SU-DHL-6 (cell line): Measurements from ENCODE around the gene ENDOV.

Source experiments
- CTCF ChIP-seq: fragments of 200-600 bp; sonication (generic); IDR thresholded peaks from one replicate; pipeline ENCODE4 v1.5.1; 2017; ENCODE audit warnings: antibody characterized with exemption, mild to moderate bottlenecking, low read length, moderate library complexity; ENCODE audit not compliant: insufficient read depth, poor library complexity, severe bottlenecking
- EZH2phosphoT487 ChIP-seq: fragments of 200-600 bp; sonication (generic), shearing (Covaris generic); conservative IDR thresholded peaks from 2 replicates; pipeline ENCODE4 v1.6.1; 2018; ENCODE audit warnings: mild to moderate bottlenecking, antibody characterized with exemption, low read length, moderate library complexity, mixed read lengths

GRCh38 chr17:80374732-80375585, 40.0 kb upstream of the ENDOV start:
- TF ChIP-seq EZH2phosphoT487 (no peak), CTCF (no peak)
